Putamen (tissue), 1 donor: ENCODE data around the gene SCMH1.
"Not testable (repeated sequence)": the region's sequence is repeated elsewhere in the genome, so short reads cannot be mapped to it uniquely, and the experiment has no call there.

Source experiments
- DNase-seq: peaks from one replicate; pipeline ENCODE4 v3.0.0-alpha.2; 2016; ENCODE audit warnings: low spot score

The SCMH1 gene

DNA sequence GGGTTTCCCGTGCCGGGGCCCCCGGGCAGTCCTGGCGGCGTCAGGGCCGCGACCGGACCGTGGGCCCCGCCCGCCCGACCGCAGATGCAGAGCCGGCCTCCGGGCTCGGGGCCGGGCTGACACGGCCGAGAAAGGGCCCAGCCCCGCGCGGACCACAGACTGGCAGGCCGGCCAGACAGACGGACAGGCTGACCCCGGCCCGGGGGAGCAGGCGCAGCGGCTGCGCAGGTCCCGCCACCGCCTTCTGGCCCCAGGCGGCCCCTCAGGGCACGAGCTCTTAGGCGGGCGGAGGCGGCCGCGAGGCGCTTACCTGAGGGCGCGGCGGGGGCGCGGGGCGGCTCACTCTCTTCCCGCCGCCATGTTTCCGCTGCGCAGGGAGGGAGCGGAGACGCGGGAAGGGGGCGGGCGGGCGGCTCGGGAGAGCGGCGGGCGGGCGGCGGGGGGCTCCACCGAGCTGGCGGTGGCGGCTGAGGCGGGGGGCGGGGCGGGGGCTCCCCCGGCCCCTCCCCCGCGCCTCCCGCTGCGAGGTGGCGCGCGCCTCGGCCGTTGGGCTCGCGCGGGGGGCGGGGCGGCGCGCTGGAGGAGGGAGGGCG is at the start of gene SCMH1:
TSS of gene SCMH1 (minus strand) at position 558 of the 593 bp plus-strand sequence. CDS start 56,173 bp downstream, outside the sequence.
- no peak for DNase-seq

- DNase-seq = no peak
These were observed 49.1 kb upstream of the SCMH1 start for GRCh38 chr1:41291195-41291594.

- DNase-seq = no peak
These were observed 47.1 kb upstream of the SCMH1 start for GRCh38 chr1:41289196-41289595.

- DNase-seq = no peak
These were observed 44.9 kb upstream of the SCMH1 start for GRCh38 chr1:41286992-41287391.

DNA sequence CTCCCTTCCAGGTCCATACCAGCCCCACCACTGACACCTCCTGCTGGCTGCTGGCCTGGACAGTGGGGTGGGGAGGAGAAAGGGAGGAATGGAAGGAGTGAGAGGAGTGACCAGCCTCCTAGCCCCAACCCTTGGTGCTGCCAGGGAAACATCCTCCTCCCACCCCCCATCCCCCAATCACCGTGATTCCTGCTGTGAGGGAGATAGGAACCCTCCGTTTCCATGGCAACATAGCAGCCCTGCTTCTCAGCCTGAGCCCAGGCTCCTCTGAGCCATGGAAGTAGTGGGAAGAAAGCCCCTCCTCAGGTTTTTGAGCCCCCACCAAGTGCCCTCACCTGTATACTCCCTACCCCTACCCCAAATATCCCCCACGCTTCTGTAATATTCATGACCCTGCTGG is 44.4 kb upstream of the SCMH1 start:
- DNase-seq = no peak

DNA sequence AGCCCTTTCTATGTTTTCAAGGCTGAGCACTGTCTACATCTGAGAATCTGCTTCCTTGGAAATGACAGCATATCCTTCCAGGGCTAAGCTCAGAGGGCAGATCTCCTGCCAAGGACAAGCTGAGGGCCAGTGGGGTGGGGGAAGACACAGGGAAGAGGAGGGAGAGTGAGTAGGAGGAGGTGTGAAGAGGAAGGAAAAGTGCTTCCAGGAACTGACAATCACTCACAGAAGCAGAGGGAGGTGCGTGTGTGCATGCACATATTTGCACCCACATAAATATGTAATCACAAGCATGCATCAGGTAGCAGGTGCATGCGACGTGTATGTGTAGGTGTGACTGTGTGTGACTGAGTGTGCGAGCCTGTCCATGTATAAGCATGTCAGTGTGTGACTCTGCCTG is 43.7 kb upstream of the SCMH1 start:
- DNase-seq = no peak

DNA sequence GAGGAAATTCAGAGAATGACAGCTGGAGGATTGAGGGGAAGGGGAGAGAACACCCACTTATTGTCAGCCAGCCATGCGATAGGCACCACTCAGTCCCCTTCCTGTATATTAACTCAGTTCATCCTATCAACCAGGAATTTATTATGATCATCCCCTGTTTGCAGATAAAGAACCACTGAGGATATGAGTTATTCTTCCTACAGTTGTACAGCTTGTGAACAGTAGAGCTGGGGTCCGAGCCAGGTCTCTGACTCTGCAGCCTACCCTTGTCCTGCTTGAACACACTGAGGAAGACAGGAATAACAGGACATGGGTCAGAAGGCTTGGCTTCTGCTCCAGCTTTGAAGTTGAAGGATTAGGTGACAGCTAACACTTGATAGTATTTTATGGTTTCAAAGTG is 42.0 kb upstream of the SCMH1 start:
- DNase-seq = no peak

GRCh38 chr1:41282679-41283317 is 40.7 kb upstream of the SCMH1 start:
- no peak for DNase-seq

GRCh38 chr1:41281334-41281733 is 39.2 kb upstream of the SCMH1 start:
- DNase-seq = no peak

- no peak for DNase-seq
These were observed 38.3 kb upstream of the SCMH1 start for GRCh38 chr1:41280202-41281032.

DNA sequence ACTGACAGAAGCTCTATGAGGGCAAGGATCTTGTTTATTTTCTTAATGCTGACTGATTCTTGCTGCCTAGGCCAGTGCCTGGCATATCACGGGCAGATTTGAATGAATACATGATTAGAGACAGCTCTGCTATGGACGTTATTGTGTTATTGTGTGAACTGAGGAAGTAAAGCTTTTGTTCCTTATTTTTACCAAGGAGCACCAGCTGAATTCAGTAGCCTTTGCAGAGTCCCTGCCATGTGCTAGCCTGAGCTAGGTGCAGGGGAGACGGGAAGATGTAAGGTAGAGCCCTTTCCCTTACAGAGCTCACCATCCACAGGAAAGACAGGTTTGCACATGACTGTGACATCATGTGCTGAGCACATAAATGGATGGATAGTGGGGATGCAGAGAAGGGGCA is 36.0 kb upstream of the SCMH1 start:
- DNase-seq = no peak

DNA sequence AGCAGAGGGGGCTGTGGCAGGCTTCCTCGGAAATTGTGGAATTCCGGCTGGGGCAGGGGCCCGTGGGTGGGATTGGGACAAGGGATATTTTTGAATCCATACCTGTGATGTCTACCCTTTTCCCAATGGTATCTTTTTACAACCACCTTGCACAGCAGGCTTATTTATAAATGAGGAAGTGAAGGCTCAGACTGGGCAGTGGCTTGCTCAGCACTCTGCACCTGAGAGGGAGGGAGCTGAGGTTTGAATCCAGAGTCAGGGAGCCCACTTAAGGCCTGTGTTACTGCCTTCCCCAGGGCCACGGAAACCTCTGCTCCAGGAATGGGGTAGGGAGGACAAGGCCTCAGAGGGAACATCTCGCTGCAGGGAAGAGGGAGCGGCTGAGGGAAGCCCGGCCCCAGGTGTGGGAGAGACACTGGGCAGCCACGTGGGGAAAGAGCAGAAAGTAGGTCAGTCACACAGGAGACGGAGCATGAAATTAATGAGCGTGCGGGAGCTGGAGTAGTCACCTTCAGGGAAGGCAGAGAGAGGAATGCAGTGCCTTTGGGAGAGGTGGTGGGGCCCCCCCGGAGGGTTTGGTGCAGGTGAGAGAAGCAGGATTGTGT is 35.4 kb upstream of the SCMH1 start:
- DNase-seq = no peak

DNA sequence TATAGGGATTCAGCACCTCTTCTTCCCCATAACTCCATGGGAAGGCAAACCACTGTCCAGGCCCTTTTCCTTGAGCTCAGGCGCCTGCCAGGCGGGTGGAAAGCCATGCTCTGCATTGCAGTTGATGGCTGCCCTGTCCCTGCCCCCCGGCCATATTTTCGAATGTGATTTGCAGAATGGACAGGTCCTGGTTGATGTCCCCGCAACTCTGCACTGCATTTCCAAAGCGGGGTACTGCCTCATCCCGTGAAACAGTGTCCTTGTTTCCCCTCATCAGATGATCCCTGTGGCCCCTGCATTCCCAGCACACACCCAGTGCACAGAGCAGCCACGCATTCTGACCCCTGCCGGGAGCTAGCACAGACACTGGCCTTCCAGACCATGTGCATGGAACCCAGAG is 33.7 kb upstream of the SCMH1 start:
- DNase-seq = no peak

- peak; percentile 27 for DNase-seq
These were observed 32.8 kb upstream of the SCMH1 start for GRCh38 chr1:41274752-41275545.

DNA sequence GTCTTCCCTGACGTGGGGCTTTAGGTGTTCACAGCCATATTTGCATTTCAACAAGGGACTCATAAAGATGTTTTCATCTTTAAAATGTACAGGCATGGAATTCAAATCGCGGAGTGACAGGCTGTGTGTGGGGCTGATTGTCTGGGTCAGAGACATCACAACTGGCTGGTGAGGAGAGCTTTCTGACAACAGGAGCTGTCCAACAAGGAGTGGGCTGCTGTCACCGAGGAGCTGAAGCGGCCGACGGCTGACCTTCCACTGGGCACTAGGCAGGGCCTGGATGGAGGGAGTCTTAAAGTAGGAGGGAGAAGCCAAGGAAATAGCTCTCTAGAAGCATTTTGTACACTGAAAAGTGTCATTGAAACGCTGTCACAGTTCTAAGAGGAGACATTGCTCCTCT is 30.5 kb upstream of the SCMH1 start:
- no peak for DNase-seq

- DNase-seq = peak; percentile 54
These were observed 26.2 kb upstream of the SCMH1 start for GRCh38 chr1:41268154-41268770.

GRCh38 chr1:41261926-41262618 is 20.0 kb upstream of the SCMH1 start:
- no peak for DNase-seq

GRCh38 chr1:41260768-41261167 is 18.7 kb upstream of the SCMH1 start:
- DNase-seq = no peak

DNA sequence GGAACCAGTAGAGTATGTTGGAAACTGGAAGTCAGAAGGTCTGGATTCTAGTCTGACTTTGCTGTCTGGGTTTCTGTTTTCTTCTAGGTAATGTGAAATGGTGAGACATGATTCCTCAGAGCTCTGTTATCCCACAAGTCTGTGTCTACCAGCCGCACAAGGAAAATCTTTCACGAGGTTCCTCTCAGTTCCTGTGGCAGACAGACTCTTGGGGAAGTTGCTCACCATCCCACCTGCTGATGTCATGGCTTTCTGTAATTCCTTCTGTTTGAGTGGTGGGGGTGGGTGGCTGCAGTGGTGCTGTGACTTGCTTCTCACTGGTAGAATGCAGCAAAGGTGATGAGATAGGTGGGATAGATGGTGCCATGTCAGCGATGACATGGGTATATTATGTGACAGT is 17.1 kb upstream of the SCMH1 start:
- no peak for DNase-seq

DNA sequence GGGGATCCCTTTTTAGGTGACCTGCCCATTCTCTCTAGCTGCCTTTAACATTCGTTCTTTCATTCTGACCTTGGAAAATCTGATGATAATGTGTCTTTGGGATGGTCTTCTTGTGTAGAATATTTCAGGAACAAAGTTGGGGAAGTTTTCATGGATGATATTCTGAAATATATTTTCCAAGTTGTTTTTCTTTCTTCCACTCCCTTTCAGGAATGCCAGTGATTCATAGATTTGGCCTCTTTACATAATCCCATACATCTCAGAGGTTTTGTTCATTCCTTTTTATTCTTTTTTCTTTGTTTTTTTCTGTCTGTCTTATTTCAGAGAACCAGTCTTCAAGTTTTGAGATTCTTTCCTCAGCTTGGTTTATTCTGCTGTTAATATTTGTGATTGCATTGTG is 13.9 kb upstream of the SCMH1 start:
- DNase-seq = no peak

GRCh38 chr1:41251120-41251519 is 9.0 kb upstream of the SCMH1 start:
- DNase-seq = not testable (repeated sequence)
